Tibial nerve (tissue), 4 donors: ENCODE results near the gene MPZL3.

ENCODE experiments used
- EP300 ChIP-seq, 2 donors: sonication (generic); formaldehyde crosslinking; IDR thresholded peaks; one replicate each; pipeline ENCODE4 v1.6.1; 2017; ENCODE audit warnings: antibody characterized with exemption in 2 of 2, mild to moderate bottlenecking in 1 of 2
- POLR2A ChIP-seq, 2 donors: fragments of 450-650 bp; IDR thresholded peaks; one replicate each; pipeline ENCODE4 v1.6.1; 2017; ENCODE audit warnings: antibody characterized with exemption in 2 of 2, mild to moderate bottlenecking in 2 of 2, moderate library complexity in 2 of 2
- TF ChIP-seq, protein P1 (sequence below), 5 experiments: fragments of 200-600 bp in 3 of 5; fragments of 450-650 bp in 2 of 5; sonication (generic) in 3 of 5; IDR thresholded peaks; one replicate each; pipeline ENCODE4 v1.5.1; 2016 to 2019; ENCODE audit warnings: antibody characterized with exemption in 5 of 5, mild to moderate bottlenecking in 3 of 5, moderate library complexity in 2 of 5

DNA sequence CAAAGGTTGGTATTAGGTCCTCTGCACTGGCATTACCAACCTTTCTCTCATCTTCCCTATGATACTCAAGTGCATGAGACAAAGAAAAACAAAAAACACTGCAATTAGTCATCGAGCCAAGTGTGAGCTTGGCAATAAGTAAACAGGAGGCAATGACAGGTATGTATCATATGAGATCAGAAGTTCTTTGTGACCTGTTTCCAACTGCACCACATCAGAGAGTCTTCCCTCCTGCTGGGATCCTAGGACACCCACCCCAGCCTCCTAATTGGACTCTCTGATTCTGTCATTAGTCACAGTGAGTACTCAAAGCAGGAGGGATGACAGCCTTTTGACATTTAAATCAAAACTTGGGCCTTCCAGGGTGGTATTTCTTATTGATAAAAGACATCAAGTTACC, 19.5 kb downstream of the MPZL3 start:
- no peak for TF ChIP-seq POLR2A (IDR thresholded peaks at IDR 0.05)
- TF ChIP-seq, protein P1, sequence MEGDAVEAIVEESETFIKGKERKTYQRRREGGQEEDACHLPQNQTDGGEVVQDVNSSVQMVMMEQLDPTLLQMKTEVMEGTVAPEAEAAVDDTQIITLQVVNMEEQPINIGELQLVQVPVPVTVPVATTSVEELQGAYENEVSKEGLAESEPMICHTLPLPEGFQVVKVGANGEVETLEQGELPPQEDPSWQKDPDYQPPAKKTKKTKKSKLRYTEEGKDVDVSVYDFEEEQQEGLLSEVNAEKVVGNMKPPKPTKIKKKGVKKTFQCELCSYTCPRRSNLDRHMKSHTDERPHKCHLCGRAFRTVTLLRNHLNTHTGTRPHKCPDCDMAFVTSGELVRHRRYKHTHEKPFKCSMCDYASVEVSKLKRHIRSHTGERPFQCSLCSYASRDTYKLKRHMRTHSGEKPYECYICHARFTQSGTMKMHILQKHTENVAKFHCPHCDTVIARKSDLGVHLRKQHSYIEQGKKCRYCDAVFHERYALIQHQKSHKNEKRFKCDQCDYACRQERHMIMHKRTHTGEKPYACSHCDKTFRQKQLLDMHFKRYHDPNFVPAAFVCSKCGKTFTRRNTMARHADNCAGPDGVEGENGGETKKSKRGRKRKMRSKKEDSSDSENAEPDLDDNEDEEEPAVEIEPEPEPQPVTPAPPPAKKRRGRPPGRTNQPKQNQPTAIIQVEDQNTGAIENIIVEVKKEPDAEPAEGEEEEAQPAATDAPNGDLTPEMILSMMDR (IDR thresholded peaks at IDR 0.05): no peak
- TF ChIP-seq EP300 (IDR thresholded peaks at IDR 0.05): no peak
